Ovary (tissue), 3 donors: Measurements from ENCODE around the gene PDE6D.
"Not testable (repeated sequence)": the region's sequence is repeated elsewhere in the genome, so short reads cannot be mapped to it uniquely, and the experiment has no call there.

ENCODE experiments used
- EP300 ChIP-seq: sonication (generic); formaldehyde crosslinking; IDR thresholded peaks from one replicate; pipeline ENCODE4 v1.6.1; 2017; ENCODE audit warnings: antibody characterized with exemption
- POLR2A ChIP-seq: fragments of 450-650 bp; IDR thresholded peaks from one replicate; pipeline ENCODE4 v1.6.1; 2017; ENCODE audit warnings: antibody characterized with exemption, mild to moderate bottlenecking, moderate library complexity
- TF ChIP-seq, protein P1 (sequence below), 3 donors: fragments of 450-650 bp in 2 of 3; fragments of 200-600 bp in 1 of 3; IDR thresholded peaks; one replicate each; pipeline versions ENCODE4 v1.5.1 to v1.8.0; 2016 to 2022; ENCODE audit warnings: antibody characterized with exemption in 3 of 3, mild to moderate bottlenecking in 1 of 3
- donor health status: DM: no; HTN: no; CAD: no.

- TF ChIP-seq, protein P1, sequence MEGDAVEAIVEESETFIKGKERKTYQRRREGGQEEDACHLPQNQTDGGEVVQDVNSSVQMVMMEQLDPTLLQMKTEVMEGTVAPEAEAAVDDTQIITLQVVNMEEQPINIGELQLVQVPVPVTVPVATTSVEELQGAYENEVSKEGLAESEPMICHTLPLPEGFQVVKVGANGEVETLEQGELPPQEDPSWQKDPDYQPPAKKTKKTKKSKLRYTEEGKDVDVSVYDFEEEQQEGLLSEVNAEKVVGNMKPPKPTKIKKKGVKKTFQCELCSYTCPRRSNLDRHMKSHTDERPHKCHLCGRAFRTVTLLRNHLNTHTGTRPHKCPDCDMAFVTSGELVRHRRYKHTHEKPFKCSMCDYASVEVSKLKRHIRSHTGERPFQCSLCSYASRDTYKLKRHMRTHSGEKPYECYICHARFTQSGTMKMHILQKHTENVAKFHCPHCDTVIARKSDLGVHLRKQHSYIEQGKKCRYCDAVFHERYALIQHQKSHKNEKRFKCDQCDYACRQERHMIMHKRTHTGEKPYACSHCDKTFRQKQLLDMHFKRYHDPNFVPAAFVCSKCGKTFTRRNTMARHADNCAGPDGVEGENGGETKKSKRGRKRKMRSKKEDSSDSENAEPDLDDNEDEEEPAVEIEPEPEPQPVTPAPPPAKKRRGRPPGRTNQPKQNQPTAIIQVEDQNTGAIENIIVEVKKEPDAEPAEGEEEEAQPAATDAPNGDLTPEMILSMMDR (IDR thresholded peaks at IDR 0.05), result not testable (repeated sequence)
- TF ChIP-seq POLR2A, EP300: not testable (repeated sequence)
These were observed 67.7 kb downstream of the PDE6D start for GRCh38 chr2:231713406-231713729.
